NT2/D1 (cell line): ENCODE results near the gene CD9.

ENCODE experiments used
- DNase-seq: peaks from one replicate; pipeline ENCODE4 v3.0.0-alpha.2; 2011; ENCODE audit warnings: low read depth, low spot score
- H3K27me3 ChIP-seq: 2 replicates; pipeline ENCODE4 v1.6.0; 2011; ENCODE audit warnings: mild to moderate bottlenecking; ENCODE audit not compliant: insufficient read length, insufficient read depth
- H3K36me3 ChIP-seq: 2 replicates; pipeline ENCODE4 v1.6.1; 2011; ENCODE audit warnings: mild to moderate bottlenecking, low read length, mixed read lengths; ENCODE audit not compliant: insufficient read depth, insufficient read length
- H3K4me1 ChIP-seq: 2 replicates; pipeline ENCODE4 v1.5.1; 2011; ENCODE audit not compliant: insufficient read depth, insufficient read length
- H3K4me3 ChIP-seq: 2 replicates; pipeline ENCODE4 v1.5.1; 2011; ENCODE audit warnings: low read depth; ENCODE audit not compliant: insufficient read length
- H3K9ac ChIP-seq: 2 replicates; pipeline ENCODE4 v1.6.0; 2011; ENCODE audit warnings: low read depth; ENCODE audit not compliant: insufficient read length
- H3K9me3 ChIP-seq: 2 replicates; pipeline ENCODE4 v1.5.1; 2011; ENCODE audit warnings: mild to moderate bottlenecking, low read length; ENCODE audit not compliant: insufficient read depth
- SUZ12 ChIP-seq: IDR thresholded peaks from 2 replicates; pipeline ENCODE4 v1.6.1; 2011; ENCODE audit not compliant: insufficient read length, insufficient read depth; ENCODE audit errors: extremely low read depth
- YY1 ChIP-seq: IDR thresholded peaks from 2 replicates; pipeline ENCODE4 v1.6.1; 2011; ENCODE audit not compliant: insufficient read length, insufficient read depth
- ZNF274 ChIP-seq: IDR thresholded peaks from 2 replicates; pipeline ENCODE4 v1.6.1; 2011; ENCODE audit warnings: mild to moderate bottlenecking, low read depth, low read length

CD9 gene

GRCh38 chr12:6161124-6161882, 38.9 kb upstream of the CD9 start:
- Histone ChIP-seq H3K9ac (no peak overlapping the region), H3K36me3 (no peaks in the 10 kb centered on the region), H3K9me3 (no peaks in the 10 kb centered on the region), H3K4me1 (peaks cover 8% of the 10 kb centered on the region), H3K4me3 (no peak overlapping the region), H3K27me3 (no peaks in the 10 kb centered on the region)
- TF ChIP-seq ZNF274, result no peak
- TF ChIP-seq YY1, result no peak
- no peak for TF ChIP-seq SUZ12
- DNase-seq, result no peak

GRCh38 chr12:6163416-6164060, 36.7 kb upstream of the CD9 start:
- H3K9ac ChIP-seq, result no peak overlapping the region
- no peak overlapping the region for H3K4me3 ChIP-seq
- DNase-seq, result no peak
- peaks cover 8% of the 10 kb centered on the region for H3K4me1 ChIP-seq
- no peaks in the 10 kb centered on the region for H3K36me3 ChIP-seq
- H3K27me3 ChIP-seq, result no peaks in the 10 kb centered on the region
- no peaks in the 10 kb centered on the region for H3K9me3 ChIP-seq
- TF ChIP-seq YY1 (no peak), SUZ12 (no peak), ZNF274 (no peak)

- DNase-seq, result no peak
These were observed 34.8 kb upstream of the CD9 start for GRCh38 chr12:6165395-6165794.

GRCh38 chr12:6166808-6167207, 33.4 kb upstream of the CD9 start:
- TF ChIP-seq SUZ12, result no peak
- TF ChIP-seq ZNF274, result no peak
- no peak for TF ChIP-seq YY1
- Histone ChIP-seq H3K9ac (no peak overlapping the region), H3K4me3 (no peak overlapping the region), H3K27me3 (no peaks in the 10 kb centered on the region), H3K36me3 (no peaks in the 10 kb centered on the region), H3K9me3 (no peaks in the 10 kb centered on the region), H3K4me1 (no peaks in the 10 kb centered on the region)
- no peak for DNase-seq

More at GRCh38 chr12:6165395-6165794, 34.8 kb upstream of the CD9 start:
- no peak for TF ChIP-seq SUZ12
- Histone ChIP-seq H3K9me3 (no peaks in the 10 kb centered on the region), H3K4me1 (peaks cover 8% of the 10 kb centered on the region), H3K27me3 (no peaks in the 10 kb centered on the region), H3K36me3 (no peaks in the 10 kb centered on the region), H3K9ac (no peak overlapping the region), H3K4me3 (no peak overlapping the region)

- no peak overlapping the region for H3K4me3 ChIP-seq
- no peaks in the 10 kb centered on the region for H3K4me1 ChIP-seq
- no peaks in the 10 kb centered on the region for H3K9me3 ChIP-seq
- no peaks in the 10 kb centered on the region for H3K27me3 ChIP-seq
- no peak overlapping the region for H3K9ac ChIP-seq
- TF ChIP-seq SUZ12, result no peak
- TF ChIP-seq YY1, result no peak
- TF ChIP-seq ZNF274, result no peak
- no peak for DNase-seq
- no peaks in the 10 kb centered on the region for H3K36me3 ChIP-seq
These were observed 32.6 kb upstream of the CD9 start for GRCh38 chr12:6167327-6168280.

GRCh38 chr12:6171409-6172015, 28.7 kb upstream of the CD9 start:
- no peak overlapping the region for H3K9ac ChIP-seq
- no peak for DNase-seq
- H3K9me3 ChIP-seq, result peaks cover 13% of the 10 kb centered on the region
- H3K27me3 ChIP-seq, result no peaks in the 10 kb centered on the region
- H3K36me3 ChIP-seq, result no peaks in the 10 kb centered on the region
- no peaks in the 10 kb centered on the region for H3K4me1 ChIP-seq
- no peak for TF ChIP-seq YY1
- TF ChIP-seq ZNF274, result no peak
- TF ChIP-seq SUZ12, result no peak
- H3K4me3 ChIP-seq, result no peak overlapping the region

GRCh38 chr12:6172086-6172485, 28.1 kb upstream of the CD9 start:
- TF ChIP-seq YY1, result no peak

More at GRCh38 chr12:6172086-6172485, 28.1 kb upstream of the CD9 start:
- Histone ChIP-seq H3K36me3 (no peaks in the 10 kb centered on the region), H3K9me3 (peaks cover 13% of the 10 kb centered on the region), H3K4me1 (no peaks in the 10 kb centered on the region), H3K27me3 (no peaks in the 10 kb centered on the region), H3K4me3 (no peak overlapping the region), H3K9ac (no peak overlapping the region)
- no peak for DNase-seq
